ENCODE results near the gene USO1. TPM values are rescaled to one million over a fixed set of nuclear protein-coding genes. Genes with fewer than 3 reads are reported as not detected.

Gene USO1
- total RNA-seq, 4 donors from 2014 or later, result 74.4 to 111 (median 87.9) TPM

GRCh38 chr4:75817901-75818300, 93.5 kb downstream of the USO1 start:
- 75 to 100% methylated on average over 1 to 2 of the region's 2 CpGs for WGBS, 2 donors (ENCODE audit: low coverage in 1 of 2)
- no peak for ATAC-seq
- no peaks in the 10 kb centered on the region for H3K9me3 ChIP-seq
- peaks cover 0 to 40% of the 10 kb centered on the region in 2 donors for H3K36me3 ChIP-seq
- no peaks in the 10 kb centered on the region for H3K27me3 ChIP-seq
- H3K27ac ChIP-seq, result no peak overlapping the region
- no peaks in the 10 kb centered on the region for H3K4me1 ChIP-seq
- no peak overlapping the region for H3K4me3 ChIP-seq
- TF ChIP-seq CTCF (IDR thresholded peaks at IDR 0.05), result no peak
- TF ChIP-seq POLR2A (IDR thresholded peaks at IDR 0.05), result no peak
- TF ChIP-seq POLR2AphosphoS5 (IDR thresholded peaks at IDR 0.05), result no peak
- TF ChIP-seq EP300 (IDR thresholded peaks at IDR 0.05), result no peak

GRCh38 chr4:75819121-75819520, 94.7 kb downstream of the USO1 start:
- 45 to 50% methylated on average over 2 of the region's 4 CpGs for WGBS, 2 donors (ENCODE audit: low coverage in 1 of 2)
- no peak for ATAC-seq

GRCh38 chr4:75820197-75820596, 95.8 kb downstream of the USO1 start:
- no peak overlapping the region for H3K27ac ChIP-seq
- no peaks in the 10 kb centered on the region for H3K27me3 ChIP-seq
- H3K4me3 ChIP-seq, result no peak overlapping the region
- 43 to 45% methylated on average over 2 of the region's 2 CpGs for WGBS, 2 donors (ENCODE audit: low coverage in 1 of 2)
- H3K9me3 ChIP-seq, result no peaks in the 10 kb centered on the region
- no peak for ATAC-seq
- TF ChIP-seq POLR2AphosphoS5 (IDR thresholded peaks at IDR 0.05) (no peak), POLR2A (IDR thresholded peaks at IDR 0.05) (no peak), EP300 (IDR thresholded peaks at IDR 0.05) (no peak), CTCF (IDR thresholded peaks at IDR 0.05) (no peak)
- H3K4me1 ChIP-seq, result no peaks in the 10 kb centered on the region
- H3K36me3 ChIP-seq, result peaks cover 0 to 17% of the 10 kb centered on the region in 2 donors

More at GRCh38 chr4:75819121-75819520, 94.7 kb downstream of the USO1 start:
- H3K4me1 ChIP-seq, result no peaks in the 10 kb centered on the region
- no peak overlapping the region for H3K27ac ChIP-seq
- no peaks in the 10 kb centered on the region for H3K9me3 ChIP-seq
- no peaks in the 10 kb centered on the region for H3K27me3 ChIP-seq
- peaks cover 0 to 27% of the 10 kb centered on the region in 2 donors for H3K36me3 ChIP-seq
- no peak for TF ChIP-seq EP300 (IDR thresholded peaks at IDR 0.05)
- TF ChIP-seq POLR2A (IDR thresholded peaks at IDR 0.05), result no peak
- TF ChIP-seq CTCF (IDR thresholded peaks at IDR 0.05), result no peak
- no peak for TF ChIP-seq POLR2AphosphoS5 (IDR thresholded peaks at IDR 0.05)
- H3K4me3 ChIP-seq, result no peak overlapping the region

GRCh38 chr4:75820676-75821075, 96.3 kb downstream of the USO1 start:
- peaks cover 0 to 12% of the 10 kb centered on the region in 2 donors for H3K36me3 ChIP-seq
- TF ChIP-seq POLR2A (IDR thresholded peaks at IDR 0.05), result no peak
- no peak for TF ChIP-seq CTCF (IDR thresholded peaks at IDR 0.05)
- no peak for TF ChIP-seq POLR2AphosphoS5 (IDR thresholded peaks at IDR 0.05)
- TF ChIP-seq EP300 (IDR thresholded peaks at IDR 0.05), result no peak
- no peak overlapping the region for H3K27ac ChIP-seq
- no peaks in the 10 kb centered on the region for H3K4me1 ChIP-seq
- H3K4me3 ChIP-seq, result no peak overlapping the region
- ATAC-seq, result no peak
- no peaks in the 10 kb centered on the region for H3K9me3 ChIP-seq
- 81 to 85% methylated on average over 2 to 3 of the region's 3 CpGs for WGBS, 2 donors (ENCODE audit: low coverage in 1 of 2)
- H3K27me3 ChIP-seq, result no peaks in the 10 kb centered on the region

DNA sequence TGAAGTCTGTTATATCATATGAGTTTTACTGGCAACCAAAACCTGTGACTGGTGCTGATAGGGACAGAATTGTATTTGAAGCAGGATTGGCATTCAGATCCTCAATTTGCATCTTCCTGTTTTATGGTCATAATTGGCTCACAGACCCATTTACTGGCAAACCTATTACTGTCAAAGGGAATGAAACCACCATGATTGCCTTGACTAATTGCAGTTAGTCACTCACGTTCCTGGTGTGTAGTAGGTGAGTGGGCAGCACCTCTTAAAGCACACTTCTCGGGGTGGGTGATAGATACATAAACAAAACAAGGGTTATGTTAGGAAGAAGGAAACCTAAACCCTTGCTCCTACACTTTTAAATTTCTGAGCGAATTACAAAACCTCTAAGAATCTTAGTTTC, 96.8 kb downstream of the USO1 start:
- no peaks in the 10 kb centered on the region for H3K9me3 ChIP-seq
- no peaks in the 10 kb centered on the region for H3K4me1 ChIP-seq
- TF ChIP-seq EP300 (IDR thresholded peaks at IDR 0.05) (no peak), CTCF (IDR thresholded peaks at IDR 0.05) (no peak), POLR2A (IDR thresholded peaks at IDR 0.05) (no peak), POLR2AphosphoS5 (IDR thresholded peaks at IDR 0.05) (no peak)
- no peaks in the 10 kb centered on the region for H3K27me3 ChIP-seq
- no peak overlapping the region for H3K4me3 ChIP-seq
- 83 to 94% methylated on average over 3 of the region's 3 CpGs for WGBS, 2 donors (ENCODE audit: low coverage in 1 of 2)
- no peak for ATAC-seq
- no peak overlapping the region for H3K27ac ChIP-seq
- peaks cover 0 to 7% of the 10 kb centered on the region in 2 donors for H3K36me3 ChIP-seq

Data from gastroesophageal sphincter (tissue), 4 donors.